HG02840 (cell line): ENCODE data around the gene CTDSP1.

ENCODE experiments used
- ATAC-seq: cut with Tn5 transposase; IDR thresholded peaks from one replicate; pipeline ENCODE4 v1.9.1; 2021; ENCODE audit warnings: mild to moderate bottlenecking, moderate library complexity, moderate number of reproducible peaks; ENCODE audit not compliant: unreplicated experiment, low FRiP score

CTDSP1 gene

DNA sequence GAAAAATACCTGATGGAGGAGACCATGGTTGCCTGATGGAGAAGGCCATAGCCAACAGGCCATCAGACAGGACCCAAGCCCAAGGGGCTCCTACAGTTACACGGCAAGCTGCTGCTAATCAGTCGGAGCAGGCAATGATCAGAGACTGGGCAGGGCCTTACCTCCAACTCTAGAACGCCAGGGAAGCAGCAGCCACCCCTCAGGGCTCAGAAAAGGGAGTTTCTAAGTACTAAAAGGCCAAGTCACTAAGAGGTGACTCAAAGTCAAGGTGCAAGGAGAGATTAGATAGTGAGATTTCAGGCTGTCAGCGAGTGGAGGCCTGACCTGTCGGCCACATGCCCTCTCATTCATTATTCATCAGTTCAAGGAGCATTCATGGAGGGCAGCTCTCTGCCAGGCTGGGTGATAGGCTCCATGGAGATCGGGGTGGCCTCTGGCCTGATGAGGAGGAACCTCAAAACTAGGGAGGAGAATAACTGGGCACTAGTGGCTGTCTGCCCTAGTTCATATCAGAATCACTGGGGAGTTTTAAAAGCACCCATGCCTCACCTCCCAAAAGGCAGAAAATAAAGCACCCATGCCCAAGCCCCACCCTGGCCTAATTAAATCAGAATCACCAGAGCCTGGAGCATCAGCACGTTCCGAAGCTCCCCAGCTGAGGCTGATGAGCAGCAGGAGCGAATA lies 22.9 kb downstream of the CTDSP1 start:
- no peak for ATAC-seq

DNA sequence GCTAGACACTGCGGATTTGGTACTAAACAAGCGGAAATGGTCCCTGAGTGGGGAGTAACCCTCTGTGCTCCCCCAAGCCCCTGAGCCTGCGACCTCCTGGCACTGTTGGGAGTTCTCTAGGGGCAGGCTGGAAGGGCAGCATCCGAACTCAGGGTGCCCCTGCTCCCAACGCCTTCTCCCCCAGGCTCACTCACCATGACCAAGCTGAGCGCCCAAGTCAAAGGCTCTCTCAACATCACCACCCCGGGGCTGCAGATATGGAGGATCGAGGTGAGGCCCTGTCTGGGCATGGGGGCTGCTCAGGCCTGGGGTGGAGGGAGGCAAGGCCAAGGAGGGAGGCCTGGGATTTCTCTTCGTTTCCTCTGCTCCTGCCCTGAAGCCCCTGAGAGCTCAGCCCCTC lies 23.9 kb downstream of the CTDSP1 start:
- ATAC-seq: no peak

DNA sequence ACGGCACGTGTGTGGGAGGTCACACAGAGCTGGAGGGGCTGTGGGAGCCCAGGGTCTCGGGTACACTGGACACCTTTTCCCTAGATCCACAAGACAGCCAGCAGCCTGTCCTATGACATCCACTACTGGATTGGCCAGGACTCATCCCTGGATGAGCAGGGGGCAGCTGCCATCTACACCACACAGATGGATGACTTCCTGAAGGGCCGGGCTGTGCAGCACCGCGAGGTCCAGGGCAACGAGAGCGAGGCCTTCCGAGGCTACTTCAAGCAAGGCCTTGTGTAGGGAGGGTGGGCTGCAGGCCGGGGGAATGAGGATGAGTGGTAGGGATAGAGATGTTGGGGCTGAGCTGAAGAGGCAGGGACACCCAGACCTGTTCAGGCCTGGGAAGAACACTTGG lies 25.9 kb downstream of the CTDSP1 start:
- no peak for ATAC-seq

DNA sequence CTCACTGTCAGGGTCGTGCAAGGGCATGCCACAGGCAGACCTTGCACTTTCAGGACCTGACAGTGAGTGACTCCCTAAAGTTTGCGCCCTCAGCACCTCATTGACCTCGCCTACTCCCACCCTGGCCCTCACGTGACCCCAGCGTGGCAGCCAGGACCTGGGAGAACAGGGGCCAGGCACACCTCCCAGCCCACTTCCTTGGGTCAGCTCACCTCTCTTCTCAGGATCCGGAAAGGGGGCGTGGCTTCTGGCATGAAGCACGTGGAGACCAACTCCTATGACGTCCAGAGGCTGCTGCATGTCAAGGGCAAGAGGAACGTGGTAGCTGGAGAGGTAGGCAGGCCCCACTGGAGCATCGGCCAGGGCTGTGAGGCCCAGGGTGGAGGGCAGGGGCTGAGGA lies 28.1 kb downstream of the CTDSP1 start:
- no peak for ATAC-seq

DNA sequence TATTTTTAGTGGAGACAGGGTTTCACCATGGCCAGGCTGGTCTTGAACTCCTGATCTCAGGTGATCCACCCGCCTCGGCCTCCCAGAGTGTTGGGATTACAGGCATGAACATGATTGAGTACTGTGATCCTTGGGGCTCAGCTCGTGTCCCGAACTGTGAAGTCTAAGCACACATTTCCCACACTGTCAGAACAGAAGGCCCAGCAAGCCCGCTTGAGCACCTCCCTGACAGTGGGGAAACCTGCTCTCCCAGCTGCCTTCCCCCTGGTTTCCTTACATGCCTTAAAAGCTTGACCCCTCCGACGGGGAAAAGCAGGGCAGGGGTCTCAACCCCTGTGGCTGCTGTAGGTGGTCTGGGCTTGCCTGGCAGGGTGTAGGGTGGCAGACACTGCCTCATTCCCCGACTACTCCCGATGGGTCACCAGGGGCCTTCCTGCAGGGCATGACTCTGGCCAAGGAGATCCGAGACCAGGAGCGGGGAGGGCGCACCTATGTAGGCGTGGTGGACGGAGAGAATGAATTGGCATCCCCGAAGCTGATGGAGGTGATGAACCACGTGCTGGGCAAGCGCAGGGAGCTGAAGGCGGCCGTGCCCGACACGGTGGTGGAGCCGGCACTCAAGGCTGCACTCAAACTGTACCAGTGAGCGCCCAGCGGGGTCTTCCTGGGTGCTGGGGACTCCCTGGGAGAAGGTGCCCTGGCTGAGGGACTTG lies 29.3 kb downstream of the CTDSP1 start:
- ATAC-seq: no peak

DNA sequence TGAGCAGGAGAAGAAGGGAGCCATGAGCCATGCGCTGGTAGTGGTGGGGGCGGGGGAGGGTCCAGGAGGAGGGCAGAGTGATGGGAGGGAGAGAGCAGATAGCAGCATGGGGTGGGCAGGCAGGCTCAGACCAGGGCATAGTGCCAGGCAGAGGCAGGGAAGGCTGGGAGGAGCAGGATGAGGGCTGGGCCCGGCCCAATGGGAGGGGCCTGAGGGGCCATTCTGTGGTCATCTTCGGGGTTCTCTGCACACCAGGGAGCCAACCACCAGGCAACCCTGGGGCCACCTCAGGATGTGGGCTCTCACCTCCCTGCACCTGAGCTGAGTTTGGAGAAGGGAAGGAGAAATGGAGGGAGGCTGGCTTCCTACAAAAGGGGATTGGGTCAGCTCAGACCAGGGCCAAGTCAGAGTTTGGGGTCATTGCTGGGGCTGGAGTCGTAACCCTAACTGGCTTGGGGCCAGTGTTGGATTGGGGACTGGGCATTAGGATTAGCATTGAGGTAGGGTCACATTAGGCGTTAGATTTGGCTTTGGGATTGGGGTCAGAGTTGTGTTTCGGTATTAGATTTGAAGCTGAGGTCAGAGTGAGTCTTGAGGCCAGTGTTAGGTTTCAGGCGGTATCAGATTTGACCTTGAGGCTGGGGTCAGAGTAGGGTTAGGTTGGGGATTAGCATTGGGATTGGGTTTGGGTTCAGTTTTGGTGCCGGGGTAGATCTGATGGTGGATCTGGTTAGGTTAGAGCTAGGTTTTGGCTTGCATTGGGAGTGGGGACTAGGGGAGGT lies 30.4 kb downstream of the CTDSP1 start:
- no peak for ATAC-seq

DNA sequence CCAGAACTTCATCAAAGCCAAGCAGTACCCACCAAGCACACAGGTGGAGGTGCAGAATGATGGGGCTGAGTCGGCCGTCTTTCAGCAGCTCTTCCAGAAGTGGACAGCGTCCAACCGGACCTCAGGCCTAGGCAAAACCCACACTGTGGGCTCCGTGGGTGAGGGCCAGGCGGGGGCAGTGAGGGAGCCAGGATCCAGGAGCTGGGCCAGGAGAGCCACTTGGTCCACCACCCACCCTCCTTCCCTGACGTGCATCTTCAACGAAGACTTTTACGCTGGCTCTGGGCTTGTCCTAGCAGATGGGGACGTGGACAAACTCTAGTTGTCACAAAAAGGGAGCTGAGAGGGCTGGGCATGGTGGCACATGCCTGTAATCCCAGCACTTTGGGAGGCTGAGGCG lies 31.1 kb downstream of the CTDSP1 start:
- no peak for ATAC-seq

DNA sequence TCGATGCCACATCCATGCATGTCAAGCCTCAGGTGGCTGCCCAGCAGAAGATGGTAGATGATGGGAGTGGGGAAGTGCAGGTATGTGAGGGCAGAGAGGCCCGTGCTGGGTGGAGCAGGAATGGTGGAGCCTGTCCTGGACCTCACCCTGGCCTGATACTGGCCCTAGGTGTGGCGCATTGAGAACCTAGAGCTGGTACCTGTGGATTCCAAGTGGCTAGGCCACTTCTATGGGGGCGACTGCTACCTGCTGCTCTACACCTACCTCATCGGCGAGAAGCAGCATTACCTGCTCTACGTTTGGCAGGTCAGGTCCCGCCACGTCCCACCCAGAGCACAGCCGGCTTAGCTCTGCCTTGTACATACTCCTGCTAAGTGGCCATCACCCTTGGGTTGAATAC lies 32.2 kb downstream of the CTDSP1 start:
- ATAC-seq: no peak

DNA sequence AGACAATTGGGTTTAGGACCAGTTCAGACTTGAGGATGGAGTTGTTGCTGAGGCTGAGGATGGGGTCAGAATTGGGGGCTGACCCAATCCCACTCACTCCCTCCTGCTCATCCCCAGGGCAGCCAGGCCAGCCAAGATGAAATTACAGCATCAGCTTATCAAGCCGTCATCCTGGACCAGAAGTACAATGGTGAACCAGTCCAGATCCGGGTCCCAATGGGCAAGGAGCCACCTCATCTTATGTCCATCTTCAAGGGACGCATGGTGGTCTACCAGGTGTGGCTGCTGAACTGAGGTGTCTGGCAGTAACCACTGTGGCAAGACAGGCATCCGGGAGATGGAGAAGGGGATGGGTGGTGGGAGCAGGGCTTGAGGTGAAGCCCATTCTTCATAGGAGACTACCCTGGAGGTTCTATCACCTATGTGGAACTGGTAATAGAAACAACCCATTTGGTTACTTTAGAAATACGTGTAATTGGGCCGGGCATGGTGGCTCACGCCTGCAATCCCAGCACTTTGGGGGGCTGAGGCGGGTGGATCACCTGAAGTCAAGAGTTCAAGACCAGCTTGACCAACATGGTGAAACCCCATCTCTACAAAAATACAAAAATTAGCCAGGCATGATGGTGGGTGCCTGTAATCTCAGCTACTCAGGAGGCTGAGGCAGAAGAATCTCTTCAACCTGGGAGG lies 33.2 kb downstream of the CTDSP1 start:
- no peak for ATAC-seq

DNA sequence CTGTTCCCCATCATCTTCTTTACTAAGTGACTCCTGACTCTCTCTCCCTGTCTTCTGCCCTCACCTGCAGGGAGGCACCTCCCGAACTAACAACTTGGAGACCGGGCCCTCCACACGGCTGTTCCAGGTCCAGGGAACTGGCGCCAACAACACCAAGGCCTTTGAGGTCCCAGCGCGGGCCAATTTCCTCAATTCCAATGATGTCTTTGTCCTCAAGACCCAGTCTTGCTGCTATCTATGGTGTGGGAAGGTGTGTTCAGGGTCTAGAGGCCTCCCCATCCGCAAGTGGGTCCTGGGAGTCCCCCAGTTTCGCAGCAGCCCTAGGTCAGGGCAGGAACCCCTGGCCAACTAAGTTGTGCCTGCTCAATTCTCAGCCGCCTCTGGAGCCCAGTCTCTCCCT lies 34.8 kb downstream of the CTDSP1 start:
- ATAC-seq: no peak

DNA sequence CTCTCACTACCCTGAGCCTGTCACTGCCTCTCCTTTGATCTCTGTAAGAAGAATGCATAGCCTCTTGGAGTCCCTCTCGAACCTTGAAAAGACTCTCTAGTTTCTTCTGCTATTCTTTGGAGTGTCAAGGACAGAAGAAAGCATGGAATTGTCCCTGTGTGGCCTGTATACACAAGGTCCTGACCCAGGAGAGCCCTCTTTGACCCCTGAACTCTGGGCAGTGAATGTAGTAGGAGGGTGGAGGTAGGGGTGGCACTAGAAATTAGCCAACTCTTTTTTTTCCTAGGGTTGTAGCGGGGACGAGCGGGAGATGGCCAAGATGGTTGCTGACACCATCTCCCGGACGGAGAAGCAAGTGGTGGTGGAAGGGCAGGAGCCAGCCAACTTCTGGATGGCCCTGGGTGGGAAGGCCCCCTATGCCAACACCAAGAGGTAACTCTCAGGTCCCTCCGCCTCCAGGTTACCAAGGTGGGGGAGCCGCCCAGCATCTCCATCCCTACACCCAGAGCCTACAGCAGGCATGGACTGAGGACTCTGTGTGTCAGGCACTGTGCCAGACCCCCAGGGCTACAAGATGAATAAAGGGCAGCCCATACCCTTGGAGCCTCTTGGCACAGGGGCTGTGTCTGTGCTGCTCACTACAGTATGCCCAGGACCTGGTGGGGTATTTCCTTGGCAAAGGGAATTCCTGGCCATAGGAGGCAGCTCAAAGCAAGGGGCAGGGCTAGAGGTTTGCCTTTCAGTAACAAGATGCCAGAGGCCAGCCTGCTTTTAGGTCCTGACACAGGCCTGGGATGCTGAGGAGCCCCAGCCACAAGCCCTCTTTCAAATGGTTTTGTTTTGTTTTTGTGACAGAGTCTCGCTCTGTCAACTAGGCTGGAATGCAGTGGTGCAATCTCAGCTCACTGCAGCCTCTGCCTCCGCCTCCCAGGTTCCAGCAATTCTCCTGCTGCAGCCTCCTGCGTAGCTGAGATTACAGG lies 35.6 kb downstream of the CTDSP1 start:
- no peak for ATAC-seq

DNA sequence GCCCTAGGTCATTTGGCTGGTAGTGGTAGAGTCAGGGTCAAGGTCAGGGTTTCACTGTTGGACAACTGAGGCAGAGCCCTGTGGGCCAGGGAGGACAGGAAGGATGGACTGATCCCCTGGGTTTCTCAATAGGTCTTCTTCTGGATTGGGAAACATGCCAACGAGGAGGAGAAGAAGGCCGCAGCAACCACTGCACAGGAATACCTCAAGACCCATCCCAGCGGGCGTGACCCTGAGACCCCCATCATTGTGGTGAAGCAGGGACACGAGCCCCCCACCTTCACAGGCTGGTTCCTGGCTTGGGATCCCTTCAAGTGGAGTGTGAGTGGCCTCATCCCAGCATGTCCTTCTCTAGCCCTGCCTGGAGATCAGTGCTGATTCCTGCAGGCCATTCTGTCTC lies 37.3 kb downstream of the CTDSP1 start:
- ATAC-seq: no peak

DNA sequence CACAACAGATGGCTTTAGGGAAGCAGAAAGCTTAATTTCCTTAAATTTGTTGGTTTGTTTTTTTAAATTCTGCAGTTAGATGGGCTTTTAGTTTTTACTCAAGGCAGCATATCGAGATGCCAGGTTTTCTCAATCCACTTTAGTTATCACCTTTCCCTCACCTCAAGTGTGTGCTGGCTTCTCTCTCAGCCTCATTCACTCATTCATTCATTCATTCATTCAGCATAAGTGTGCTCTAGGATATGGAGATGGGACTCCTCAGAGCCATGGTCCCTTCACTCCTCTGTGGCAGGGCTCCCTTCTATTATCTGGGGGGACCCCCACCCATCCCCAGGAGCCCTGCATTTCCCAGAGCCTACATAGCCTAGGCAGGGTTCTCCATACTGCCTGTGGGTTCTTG lies 38.3 kb downstream of the CTDSP1 start:
- ATAC-seq: no peak

DNA sequence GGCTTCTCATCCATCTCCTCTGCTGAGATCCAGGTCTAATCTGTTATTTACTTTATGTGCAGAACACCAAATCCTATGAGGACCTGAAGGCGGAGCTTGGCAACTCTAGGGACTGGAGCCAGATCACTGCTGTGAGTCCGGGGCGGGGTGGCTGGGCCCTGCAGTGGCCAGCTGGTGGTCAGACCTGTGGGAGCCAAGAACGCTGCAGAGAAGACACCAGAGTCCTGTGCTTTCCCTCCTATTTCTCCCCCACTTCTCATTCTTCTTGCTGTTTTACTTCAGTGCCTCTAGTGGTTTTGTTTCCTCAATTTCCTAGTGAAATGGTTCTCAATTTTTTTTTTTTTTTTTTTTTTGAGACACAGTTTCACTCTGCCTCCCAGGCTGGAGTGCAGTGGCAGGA lies 38.9 kb downstream of the CTDSP1 start:
- ATAC-seq: no peak

DNA sequence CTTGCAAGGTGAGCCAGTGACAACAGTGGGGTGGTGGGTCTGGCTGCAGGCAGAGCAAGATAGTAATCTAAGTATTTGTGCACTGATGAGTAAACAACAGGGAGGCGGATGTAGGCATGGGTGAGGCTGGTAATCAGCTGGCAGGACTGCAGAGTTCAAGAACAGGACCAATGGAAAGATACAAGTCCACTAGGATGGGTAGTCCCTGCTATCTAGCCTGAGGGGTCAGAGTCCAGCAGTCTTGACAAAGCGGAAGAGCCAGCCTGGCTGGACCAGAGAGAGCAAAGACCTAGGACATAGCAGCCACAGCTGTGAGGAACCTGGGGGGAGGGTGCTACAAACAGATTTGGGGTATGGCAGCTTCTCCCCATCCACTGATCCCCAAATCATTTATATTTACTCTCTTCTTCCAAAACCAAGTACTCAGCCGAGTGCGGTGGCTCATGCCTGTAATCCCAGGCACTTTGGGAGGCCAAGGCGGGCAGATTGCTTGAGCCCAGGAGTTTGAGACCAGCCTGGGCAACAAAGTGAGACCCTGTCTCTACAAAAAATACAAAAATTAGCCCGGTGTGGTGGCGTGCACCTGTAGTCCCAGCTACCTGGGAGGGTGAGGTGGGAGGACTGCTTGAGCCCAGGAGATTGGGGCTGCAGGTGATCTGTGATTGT lies 45.2 kb downstream of the CTDSP1 start:
- no peak for ATAC-seq

DNA sequence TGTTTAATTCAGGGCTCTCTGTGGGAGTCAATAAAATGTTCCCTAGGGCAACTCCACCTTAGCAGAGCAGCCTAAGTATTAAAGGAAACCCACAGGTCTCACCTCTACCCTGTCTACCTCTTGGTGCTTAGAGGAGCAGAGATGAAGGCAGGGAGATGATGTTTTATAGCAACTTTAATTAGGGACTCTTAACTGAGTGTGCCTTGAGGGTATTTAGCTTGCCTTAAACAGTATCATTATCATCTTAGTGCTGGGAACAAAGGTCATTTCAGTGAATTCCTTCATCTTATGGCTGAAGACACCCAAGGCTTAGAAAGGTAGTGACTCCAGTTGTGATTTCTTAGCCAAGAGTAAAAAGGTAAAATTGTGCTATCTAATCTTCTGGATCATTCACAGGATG lies 45.9 kb downstream of the CTDSP1 start:
- ATAC-seq: no peak

DNA sequence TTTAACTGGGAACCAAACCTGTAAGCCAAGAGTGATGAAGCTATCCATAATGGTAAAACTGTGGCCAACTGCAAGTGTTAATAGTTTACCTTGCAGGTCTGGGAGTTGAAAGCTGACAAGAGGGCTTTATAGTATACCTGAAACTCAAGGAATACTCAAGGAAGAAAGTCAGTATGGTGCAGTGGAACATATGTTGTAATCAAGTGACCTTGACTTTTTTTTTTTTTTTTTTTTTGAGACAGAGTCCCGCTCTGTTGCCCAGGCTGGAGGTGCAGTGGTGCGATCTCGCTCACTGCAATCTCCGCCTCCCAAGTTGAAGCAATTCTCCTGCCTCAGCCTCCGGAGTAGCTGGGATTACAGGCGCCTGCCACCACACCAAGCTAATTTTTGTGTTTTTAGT lies 46.9 kb downstream of the CTDSP1 start:
- ATAC-seq: no peak

DNA sequence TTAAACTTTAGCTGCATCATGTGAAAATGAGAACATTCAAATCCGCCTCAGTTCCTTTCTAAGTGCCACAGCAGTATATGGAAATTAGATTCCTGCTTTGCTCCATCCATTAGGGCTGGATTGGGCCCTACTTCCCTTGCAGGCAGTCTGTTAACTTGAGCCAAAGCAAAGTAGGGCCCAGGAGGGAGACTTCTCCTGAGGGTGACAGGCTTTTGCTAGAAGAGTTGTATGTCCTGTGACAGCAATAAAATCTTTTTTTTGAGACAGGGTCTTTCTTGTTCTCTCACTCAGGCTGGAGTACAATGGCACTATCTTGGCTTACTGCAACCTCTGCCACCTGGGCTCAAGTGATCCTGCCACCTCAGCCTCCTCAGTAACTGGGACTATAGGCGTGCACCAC lies 47.4 kb downstream of the CTDSP1 start:
- no peak for ATAC-seq

DNA sequence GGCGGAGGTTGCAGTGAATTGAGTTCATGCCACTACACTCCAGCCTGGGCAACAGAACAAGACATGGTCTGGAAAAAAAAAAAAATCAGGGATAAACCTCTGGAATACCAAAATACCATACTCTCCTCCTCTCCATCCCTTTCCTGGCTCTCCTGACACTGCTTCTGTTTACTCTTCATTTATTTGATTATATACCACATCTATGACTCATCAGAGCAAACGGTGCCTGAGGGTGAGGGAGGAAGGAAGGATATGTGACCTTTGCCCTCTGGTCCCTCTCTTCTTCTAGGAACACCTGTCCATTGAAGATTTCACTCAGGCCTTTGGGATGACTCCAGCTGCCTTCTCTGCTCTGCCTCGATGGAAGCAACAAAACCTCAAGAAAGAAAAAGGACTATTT lies 49.3 kb downstream of the CTDSP1 start:
- no peak for ATAC-seq
